HT1080 (cell line): ENCODE measurements around the gene HAUS5. TPM values are rescaled to one million over a fixed set of nuclear protein-coding genes. Genes with fewer than 3 reads are reported as not detected.
"Not testable (repeated sequence)": the region's sequence is repeated elsewhere in the genome, so short reads cannot be mapped to it uniquely, and the experiment has no call there.

Experiments used
- DNase-seq: peaks from one replicate; pipeline ENCODE4 v3.0.0-alpha.2; 2015; ENCODE audit warnings: low read depth
- polyA plus RNA-seq, 2 experiments: library from polyadenylated mRNA; depleted of rRNA; stranded (reverse); fragments of >200 nt; gene quantifications; 2 replicates each; pipeline ENCODE4 v1.2.3, GENCODE V29; 2015
- total RNA-seq: library from RNA; depleted of rRNA; stranded (reverse); fragments of >200 nt; shearing (Covaris generic); gene quantifications from 2 replicates; pipeline ENCODE4 v1.2.3, GENCODE V29; 2014; rRNA removed

Gene HAUS5, protein sequence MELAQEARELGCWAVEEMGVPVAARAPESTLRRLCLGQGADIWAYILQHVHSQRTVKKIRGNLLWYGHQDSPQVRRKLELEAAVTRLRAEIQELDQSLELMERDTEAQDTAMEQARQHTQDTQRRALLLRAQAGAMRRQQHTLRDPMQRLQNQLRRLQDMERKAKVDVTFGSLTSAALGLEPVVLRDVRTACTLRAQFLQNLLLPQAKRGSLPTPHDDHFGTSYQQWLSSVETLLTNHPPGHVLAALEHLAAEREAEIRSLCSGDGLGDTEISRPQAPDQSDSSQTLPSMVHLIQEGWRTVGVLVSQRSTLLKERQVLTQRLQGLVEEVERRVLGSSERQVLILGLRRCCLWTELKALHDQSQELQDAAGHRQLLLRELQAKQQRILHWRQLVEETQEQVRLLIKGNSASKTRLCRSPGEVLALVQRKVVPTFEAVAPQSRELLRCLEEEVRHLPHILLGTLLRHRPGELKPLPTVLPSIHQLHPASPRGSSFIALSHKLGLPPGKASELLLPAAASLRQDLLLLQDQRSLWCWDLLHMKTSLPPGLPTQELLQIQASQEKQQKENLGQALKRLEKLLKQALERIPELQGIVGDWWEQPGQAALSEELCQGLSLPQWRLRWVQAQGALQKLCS
- total RNA-seq = 19.7 and 21.1 TPM in 2 replicates
- polyA plus RNA-seq (2015; cell fraction: cytosol; rRNA removed) = 8.8 and 9.8 TPM in 2 replicates
- polyA plus RNA-seq (2015; cell fraction: nucleus; rRNA removed) = 42.6 and 43.6 TPM in 2 replicates

DNA sequence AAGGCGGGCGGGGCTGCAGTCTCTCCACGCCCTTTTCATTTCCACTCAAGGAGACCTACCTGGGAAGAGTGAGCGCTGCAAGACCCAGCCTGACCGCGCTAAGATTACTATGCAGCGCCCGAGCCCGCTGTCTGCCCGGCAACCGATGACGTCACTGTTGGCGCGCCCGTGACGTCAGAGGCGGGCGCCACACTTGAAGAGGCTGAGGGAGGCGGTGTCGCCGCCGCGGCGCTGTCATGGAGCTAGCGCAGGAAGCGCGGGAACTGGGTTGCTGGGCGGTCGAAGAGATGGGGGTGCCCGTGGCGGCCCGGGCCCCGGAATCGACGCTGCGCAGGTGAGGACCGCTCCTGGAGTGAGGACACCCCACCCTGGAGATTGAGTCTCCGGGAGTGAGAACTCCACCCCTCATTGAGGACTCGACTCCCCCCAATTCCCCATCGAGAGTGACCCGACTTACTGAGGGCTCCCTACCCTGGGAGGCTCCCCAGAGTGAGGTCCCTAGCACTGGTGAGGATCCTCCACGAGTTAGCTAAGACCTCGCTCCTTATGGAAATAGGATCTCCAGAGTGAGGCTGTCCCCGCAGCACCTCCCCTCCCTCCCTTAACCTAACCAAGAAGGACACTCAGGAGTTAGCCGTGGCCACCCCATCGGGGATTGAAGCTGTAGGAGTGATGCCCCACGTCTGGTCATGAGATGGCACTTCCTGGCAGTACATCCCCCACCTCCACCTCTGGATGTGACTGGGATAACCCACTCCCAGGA lies at the start of gene HAUS5:
Gene HAUS5, plus strand, starts transcription at position 177 of the 763 bp plus-strand sequence. Its CDS starts 60 bp downstream, at position 237.
- peak; percentile 91 for DNase-seq

DNA sequence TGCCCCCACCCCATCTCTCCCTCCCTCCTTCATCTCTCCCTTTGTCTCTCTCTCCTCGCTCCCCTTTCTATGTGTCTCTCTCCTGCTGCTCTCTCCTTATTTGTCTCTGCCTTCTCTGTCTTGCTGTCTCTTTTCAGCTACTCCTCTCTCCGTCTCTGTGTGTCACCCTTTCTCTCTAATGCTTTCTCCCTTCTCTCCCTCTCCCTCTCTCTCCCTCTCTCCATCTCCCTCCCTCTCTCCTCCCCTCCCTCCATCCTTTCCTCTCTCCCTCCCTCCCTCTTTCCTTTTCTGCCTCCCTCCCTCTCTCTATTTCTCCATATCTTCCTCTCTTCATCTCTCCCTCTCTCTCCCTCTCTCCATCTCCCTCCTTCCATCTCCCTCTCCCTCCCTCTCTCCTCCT lies 49.8 kb upstream of the HAUS5 start:
- DNase-seq = no peak

DNA sequence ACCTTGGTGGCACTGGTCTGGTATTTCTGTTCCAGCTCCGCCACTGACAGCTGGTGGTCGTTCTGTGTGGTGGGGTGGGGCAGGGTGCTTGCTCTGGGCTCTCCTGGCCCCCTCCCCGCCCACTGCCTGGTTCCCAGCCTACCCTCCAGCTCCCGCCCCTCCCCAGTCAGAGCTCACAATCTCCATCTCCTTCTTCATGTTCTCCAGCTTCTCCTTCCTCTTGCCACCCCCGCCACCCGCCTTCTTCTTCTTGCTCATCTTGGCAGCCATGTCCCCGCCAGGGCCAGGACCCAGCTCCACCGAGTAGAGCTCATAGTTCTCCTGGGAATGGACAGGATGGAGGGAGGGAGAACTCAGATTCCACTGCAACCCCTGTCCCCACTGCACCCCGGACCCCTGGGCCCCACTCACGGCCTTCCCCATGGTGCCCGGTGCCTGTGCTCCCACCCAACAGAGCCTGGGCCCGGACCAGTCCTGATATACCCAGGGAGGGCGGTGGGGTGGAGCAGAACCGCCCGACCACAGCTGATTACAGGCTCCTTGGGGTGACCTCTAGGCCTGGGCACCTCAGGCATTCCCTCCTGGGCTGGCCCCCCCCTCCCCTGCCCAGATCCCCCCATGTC lies 49.2 kb upstream of the HAUS5 start, which contains the start of gene ATP4A:
Gene ATP4A, minus strand, starts transcription at position 452 of the 623 bp plus-strand sequence. Its CDS starts 29 bp downstream, at position 423.
- DNase-seq = no peak

DNA sequence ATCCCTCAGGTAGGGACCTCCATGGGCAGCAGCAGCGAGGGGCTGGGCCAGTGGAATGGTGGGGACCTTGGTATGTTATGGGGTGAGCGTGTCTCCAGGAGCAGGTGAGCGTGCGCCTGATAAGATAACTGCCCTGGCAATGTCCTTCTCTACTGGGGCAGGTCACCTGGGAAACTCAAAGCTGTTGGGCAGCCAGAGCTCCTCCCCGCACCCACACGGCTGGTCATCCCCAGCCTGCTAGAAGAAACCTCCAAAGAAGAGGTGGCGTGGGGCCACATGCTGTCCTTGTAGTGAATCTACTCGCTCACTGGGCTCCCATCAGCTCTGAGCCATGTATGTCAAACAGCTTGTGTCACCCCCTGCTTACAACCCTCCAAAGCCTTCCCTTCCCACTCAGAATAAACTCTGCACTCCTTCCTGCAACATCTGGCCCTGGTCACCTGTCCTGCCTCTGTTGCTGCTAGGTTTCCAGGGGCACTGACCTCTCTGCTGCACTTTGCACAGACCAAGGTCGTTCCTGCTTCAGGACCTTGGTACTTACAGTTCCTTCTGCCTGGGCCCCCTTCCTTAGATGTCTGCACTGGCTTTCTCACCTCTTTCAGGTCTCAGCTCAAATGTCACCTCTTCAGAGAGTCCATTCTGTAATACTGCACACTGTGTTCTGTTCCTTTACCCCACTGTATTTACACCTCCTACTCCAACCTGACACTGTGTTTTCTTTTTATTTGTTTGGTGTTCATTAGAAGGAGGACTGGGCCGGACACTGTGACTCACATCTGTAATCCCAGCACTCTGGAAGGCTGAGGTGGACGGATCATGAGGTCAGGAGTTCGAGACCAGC lies 47.3 kb upstream of the HAUS5 start:
- no peak for DNase-seq

DNA sequence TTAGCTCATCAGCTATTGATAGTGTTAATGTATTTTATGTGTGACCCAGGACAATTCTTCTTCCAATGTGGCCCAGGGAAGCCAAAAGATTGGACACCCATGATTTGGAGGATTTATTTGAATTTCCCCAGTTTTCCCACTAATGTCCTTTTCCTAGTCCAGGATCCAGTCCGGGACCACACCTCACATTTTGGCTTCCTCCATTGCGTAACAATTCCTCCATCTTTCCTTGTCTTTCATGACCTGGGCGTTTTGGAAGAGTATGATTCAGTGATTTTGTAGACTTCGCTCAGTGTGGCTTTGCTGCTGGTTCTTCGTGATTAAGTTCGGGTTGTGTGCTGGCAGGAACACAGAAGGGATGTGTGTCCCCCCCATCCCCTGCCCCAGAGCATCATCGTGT lies 45.8 kb upstream of the HAUS5 start:
- DNase-seq = no peak

DNA sequence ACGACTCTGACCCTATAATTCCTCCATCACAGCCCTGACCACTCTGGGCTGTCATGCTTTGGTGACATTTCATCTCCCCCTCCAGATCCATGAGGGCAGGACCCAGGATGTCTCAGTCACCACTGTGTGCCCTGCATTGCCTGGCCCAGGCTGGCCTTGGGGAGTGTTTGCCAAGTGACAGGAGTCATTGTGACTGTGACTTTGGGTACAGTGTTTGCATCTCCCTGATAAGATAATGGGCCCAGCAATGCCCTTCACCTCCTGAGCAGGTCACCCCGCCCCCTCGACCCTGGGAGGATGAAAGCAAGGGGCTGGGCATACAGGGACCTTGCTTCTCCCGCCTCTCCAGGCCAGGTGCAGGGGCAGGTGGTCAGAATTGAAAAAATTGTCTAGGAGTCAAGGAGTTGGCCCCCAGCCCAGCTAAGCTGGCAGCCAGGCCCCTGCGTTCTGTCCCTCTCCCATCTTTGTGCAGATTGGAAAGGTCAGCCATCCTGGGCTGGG lies 43.2 kb upstream of the HAUS5 start:
- no peak for DNase-seq

DNA sequence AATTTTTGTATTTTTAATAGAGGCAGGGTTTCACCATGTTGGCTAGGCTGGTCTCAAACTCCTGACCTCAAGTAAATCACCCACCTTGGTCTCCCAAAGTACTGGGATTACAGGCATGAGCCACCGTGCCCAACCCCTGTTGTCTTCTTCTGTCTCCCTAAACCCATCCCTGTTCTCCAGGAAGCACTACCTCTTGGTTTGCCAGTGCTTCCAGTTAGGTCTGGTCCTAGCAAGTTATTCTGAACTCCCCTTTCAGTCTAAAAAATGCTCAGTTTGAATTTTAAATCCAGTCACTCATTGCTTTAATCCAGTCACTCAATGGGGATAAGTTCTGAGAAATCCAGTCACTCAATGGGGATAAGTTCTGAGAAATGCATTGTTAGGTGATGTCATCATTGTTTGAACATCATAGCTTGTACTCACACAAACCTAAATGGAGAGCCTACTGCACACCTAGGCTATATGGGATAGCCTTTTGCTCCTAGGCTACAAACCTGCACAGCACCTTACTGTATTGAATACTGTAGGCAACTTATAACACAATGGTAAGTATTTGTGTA lies 41.0 kb upstream of the HAUS5 start:
- no peak for DNase-seq

DNA sequence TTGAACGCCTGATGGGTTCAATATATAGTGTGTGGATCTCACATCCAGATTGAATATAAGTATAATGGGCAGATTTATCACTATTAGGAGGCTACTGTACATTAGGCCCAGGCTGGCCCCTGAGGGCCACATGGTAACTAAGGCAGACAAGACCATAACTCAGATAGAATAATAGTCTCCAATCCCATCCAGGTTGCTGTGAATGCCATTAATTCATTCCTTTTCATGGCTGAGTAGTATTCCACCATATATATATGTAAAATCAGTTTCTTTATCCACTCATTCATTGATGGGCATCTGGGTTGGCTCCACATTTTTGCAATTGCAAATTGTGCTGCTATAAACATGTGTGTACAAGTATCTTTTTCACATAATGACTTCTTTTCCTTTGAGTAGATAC lies 34.6 kb upstream of the HAUS5 start:
- no peak for DNase-seq

DNA sequence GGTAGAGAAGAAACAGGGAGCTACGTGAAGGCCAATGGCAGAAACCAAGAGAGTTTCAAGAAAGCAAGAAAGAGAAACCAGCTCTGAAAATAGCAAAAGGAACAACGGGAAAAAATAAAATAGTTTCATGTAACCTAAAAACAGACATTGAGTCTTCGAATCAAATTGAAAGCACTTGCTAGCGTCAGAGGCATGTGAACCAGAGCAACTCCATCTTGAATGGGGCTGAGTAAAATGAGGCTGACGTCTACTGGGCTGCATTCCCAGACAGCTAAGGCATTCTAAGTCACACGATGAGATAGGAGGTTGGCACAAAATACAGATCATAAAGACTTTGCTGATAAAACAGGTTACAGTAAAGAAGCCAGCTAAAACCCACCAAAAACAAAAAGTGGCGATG lies 33.8 kb upstream of the HAUS5 start:
- DNase-seq = no peak

DNA sequence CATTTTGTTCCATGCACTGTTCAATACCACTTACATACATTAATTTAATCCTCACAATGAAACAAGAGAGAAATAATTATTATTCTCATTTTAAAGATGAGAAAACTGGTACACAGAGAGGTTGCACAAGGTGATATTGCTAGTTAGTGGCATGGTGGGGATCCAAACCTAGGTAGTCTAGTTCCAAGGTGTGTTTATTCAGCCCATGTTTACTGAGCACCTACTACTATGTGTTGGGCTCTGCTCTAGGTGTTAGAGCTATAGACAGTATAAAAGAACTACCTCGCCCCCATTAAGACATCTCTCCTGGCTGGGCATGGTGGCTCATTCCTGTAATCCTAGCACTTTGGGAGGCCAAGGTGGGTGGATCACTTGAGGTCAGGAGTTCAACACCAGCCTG lies 29.8 kb upstream of the HAUS5 start:
- DNase-seq = no peak

DNA sequence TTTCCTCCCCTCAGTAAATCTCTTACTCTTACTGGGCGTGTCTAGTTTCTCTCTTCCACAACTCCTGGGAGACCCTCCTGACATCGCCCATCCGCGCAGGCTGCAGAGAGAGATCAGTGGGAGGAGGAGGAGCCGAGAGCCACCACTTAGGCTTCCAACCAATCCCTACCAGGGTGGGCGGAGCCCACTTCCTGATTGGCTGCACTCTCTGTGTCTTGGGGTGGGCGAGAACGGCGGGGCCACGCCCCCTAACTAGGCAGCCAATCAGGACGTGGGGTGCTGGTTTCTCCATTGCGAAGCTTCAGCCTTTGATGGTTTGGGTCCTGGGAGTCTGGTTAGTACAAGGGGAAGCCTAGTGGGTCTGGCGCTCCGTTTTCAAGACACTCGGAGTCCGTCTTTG lies 26.7 kb upstream of the HAUS5 start, which contains the start of gene PMIS2:
Gene PMIS2, plus strand, starts transcription at position 326 of the 400 bp plus-strand sequence. CDS start 87 bp downstream, outside the sequence.
- peak; percentile 8 for DNase-seq

DNA sequence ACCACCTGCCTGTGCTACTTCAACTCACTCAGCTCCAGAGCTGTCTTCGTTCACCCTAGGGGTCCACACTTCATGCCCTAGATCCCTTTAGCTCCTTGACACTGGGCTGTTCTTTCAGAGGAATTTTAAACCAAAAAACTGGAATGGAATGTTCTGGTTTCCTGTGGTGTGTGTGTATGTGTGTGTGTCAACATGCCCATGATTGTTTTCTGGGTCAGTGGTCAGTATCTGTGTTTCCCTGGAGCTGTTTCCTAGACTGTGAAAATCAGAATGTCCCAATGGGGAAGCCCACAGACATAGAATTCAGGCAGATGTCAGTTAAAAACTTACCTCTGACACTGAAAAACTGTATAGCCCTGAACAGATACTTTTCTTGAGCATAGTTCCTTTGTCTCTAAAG lies 25.2 kb upstream of the HAUS5 start:
- DNase-seq = no peak

DNA sequence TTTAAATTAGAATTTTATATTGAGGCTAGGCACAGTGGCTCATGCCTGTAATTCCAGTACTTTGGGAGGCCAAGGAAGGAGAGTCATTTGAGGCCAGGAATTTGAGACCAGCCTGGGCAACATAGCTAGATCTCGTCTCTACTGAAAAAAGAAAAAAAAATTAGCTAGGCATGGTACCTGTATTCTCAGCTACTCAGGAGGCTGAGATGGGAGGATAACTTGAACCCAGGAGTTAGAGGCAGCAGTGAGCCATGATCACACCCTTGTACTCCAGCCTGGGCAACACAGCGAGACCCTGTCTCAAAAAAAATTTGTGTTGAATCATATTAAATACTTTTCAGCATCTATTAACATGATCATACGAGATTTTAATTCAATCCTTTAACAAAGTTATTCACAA lies 21.7 kb upstream of the HAUS5 start:
- no peak for DNase-seq

DNA sequence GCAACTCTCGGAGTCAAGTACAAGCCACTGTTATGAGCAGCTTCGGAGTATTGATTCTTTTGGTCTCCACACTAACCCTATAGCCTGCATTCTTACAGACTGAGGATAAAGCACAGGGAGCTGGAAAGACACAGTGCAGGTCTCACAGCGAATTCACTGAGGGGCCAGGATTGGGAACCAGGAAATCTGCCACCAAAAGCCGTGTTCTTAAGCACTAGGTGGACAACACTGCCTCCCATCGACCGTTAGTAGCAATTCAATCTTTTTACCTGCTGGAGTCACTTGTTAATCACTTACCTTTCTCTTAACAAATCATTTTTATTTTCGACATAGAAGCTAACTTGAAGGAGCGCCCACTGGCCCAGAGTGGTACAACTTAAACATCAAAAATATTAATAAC lies 20.3 kb upstream of the HAUS5 start:
- no peak for DNase-seq

DNA sequence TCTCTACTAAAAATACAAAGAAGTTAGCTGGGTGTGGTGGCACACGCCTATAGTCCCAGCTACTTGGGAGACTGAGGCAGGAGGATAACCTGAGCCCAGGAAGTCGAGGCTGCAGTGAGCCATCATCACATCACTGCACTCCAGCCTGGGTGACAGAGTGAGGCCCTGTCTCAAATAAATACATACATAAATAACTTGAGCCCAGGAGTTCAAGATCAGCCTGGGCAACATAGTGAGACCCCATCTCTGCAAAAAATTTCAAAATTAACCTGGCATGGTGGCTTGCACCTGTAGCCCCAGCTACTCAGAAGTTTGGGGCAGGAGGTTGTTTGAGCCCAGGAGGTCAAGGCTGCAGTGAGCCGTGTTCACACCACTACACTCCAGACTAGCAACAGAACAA lies 17.5 kb upstream of the HAUS5 start:
- not testable (repeated sequence) for DNase-seq

DNA sequence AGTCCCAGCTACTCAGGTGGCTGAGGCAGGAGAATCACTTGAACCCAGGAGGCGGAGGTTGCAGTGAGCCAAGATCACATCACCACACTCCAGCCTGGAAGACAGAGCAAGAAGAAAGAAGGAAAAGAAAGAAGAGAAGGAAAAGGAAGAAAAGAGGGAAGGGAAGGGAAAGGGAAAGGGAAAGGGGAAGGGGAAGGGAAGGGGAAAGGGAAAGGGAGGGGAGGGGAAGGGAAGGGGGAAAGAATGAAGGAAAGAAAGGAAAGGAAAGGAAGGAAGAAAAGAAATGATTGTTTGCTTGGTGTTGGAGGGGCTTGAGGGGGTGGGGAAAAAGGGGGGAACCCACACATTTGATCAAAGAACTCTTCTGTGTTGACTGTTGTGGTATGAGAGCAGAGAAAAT lies 16.6 kb upstream of the HAUS5 start:
- no peak for DNase-seq

DNA sequence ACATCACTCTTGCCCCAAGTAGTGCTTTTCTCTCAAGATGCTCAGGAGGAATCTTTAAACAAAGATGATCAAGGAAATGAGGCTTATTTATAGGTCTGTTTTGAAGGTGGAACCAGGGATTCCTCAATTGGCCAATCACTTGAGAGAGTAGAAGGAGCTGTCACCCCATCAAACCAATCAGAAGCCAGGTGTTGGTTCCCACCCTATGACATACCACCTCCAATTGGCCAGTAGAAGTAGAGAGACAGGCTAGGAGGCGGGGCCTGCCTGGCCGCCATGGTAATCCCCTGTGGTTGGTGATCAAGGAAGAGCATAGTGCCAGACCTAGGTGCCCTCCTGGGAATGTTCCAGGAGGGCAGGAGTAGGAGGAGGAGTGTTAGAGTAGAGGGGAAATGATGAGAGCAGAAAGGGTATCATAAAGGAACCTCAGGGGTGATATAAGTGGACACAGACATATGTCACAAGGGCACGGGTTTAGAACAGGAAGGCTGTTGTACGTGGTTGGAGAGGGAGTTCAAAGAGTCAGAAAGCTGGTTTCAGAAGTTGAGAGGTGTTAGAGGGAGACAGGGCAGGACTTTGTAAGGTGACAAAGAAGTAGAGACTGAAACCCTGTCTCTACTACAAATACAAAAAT lies 16.1 kb upstream of the HAUS5 start:
- peak; percentile 37 for DNase-seq

DNA sequence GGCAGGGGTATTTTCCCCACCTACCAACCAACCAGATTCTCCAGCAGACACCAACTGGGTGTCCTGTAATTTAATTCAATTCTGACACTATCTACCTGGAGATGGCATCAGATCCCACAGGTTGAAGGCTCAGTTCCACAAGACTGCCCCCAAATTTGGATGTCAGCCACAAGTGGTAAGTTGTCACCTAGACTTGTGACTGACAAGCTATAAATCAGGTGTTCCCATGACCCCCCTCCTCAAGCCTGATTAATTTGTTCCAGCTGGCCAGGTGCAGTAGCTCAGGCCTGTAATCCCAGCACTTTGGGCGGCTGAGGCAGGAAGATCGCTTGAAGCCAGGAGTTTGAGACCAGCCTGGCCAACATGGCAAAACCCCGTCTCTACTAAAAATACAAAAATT lies 10.6 kb upstream of the HAUS5 start:
- DNase-seq = no peak

DNA sequence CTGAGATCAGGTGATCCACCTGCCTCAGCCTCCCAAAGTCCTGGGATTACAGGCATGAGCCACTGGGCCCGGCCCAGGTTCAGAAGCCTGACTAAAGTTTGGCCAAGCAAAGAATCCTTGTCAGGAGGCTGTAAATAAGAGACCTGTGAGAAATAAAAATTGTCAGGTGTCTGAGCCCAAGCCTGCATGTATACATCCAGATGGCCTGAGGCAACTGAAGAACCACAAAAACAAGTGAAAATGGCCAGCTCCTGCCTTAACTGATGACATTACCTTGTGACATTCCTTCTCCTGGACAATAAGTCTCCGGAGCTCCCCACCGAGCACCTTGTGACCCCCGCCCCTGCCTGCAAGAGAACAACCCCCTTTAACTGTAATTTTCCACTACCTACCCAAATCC lies 8.1 kb upstream of the HAUS5 start:
- DNase-seq = not testable (repeated sequence)
